Measurements from ENCODE around the gene ACTRT2.

GRCh38 chr1:3053986-3054385 is 32.7 kb downstream of the ACTRT2 start:
- TF ChIP-seq, protein P1, sequence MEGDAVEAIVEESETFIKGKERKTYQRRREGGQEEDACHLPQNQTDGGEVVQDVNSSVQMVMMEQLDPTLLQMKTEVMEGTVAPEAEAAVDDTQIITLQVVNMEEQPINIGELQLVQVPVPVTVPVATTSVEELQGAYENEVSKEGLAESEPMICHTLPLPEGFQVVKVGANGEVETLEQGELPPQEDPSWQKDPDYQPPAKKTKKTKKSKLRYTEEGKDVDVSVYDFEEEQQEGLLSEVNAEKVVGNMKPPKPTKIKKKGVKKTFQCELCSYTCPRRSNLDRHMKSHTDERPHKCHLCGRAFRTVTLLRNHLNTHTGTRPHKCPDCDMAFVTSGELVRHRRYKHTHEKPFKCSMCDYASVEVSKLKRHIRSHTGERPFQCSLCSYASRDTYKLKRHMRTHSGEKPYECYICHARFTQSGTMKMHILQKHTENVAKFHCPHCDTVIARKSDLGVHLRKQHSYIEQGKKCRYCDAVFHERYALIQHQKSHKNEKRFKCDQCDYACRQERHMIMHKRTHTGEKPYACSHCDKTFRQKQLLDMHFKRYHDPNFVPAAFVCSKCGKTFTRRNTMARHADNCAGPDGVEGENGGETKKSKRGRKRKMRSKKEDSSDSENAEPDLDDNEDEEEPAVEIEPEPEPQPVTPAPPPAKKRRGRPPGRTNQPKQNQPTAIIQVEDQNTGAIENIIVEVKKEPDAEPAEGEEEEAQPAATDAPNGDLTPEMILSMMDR (IDR thresholded peaks at IDR 0.05), result no peak
- TF ChIP-seq POLR2A (IDR thresholded peaks at IDR 0.05), result no peak
